ENCODE measurements around the gene ZNF473. TPM values are rescaled to one million over a fixed set of nuclear protein-coding genes. Genes with fewer than 3 reads are reported as not detected.

ZNF473 gene
- total and polyA plus RNA-seq, 2 experiments from 2014 or later = 3.3 to 18.9 TPM

DNA sequence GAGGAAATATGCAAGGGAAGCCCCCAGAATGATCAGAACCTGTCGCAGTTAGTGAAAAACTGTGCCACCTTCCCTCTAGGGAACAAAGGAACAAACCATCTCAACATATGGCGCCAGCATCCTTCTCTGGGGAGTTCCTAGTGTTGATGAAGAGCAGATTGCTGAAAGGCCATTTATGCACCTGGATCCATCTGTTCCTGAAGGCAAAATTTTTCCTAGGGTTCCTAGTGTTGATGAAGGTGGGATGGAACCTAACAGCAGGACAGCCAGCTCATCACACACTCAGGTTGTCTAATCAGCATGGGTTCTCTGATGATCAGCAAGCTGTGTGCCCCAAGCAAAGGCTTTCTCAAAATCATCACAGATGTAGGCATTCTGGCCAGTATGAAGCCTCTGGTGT is 32.6 kb downstream of the ZNF473 start:
- no peak overlapping the region for H3K27ac Mint-ChIP-seq
- H3K36me3 Mint-ChIP-seq (ENCODE audit: low read depth) = peaks cover 24% of the 10 kb centered on the region
- H3K4me3 Mint-ChIP-seq = no peak overlapping the region
- peaks cover 10% of the 10 kb centered on the region for H3K27me3 Mint-ChIP-seq (ENCODE audit: insufficient read depth, low read depth, poor library complexity)
- H3K27ac ChIP-seq (ENCODE audit: low read depth) = no peak overlapping the region
- H3K9me2 ChIP-seq (ENCODE audit: insufficient read depth) = no peaks in the 10 kb centered on the region
- no peaks in the 10 kb centered on the region for H3K4me1 ChIP-seq (ENCODE audit: insufficient read depth)
- no peaks in the 10 kb centered on the region for H3K4me1 Mint-ChIP-seq
- H3K79me2 ChIP-seq (replicated peaks; ENCODE audit: insufficient read depth) = no peaks in the 10 kb centered on the region
- no peak overlapping the region for H2AFZ ChIP-seq
- H4K20me1 ChIP-seq (replicated peaks; ENCODE audit: insufficient read depth) = no peaks in the 10 kb centered on the region
- DNase-seq (ENCODE audit: low spot score) (no peak), ATAC-seq (no peak)
- TF ChIP-seq, protein P1, sequence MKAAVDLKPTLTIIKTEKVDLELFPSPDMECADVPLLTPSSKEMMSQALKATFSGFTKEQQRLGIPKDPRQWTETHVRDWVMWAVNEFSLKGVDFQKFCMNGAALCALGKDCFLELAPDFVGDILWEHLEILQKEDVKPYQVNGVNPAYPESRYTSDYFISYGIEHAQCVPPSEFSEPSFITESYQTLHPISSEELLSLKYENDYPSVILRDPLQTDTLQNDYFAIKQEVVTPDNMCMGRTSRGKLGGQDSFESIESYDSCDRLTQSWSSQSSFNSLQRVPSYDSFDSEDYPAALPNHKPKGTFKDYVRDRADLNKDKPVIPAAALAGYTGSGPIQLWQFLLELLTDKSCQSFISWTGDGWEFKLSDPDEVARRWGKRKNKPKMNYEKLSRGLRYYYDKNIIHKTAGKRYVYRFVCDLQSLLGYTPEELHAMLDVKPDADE (IDR thresholded peaks at IDR 0.05) = no peak
- TF ChIP-seq, protein P2, sequence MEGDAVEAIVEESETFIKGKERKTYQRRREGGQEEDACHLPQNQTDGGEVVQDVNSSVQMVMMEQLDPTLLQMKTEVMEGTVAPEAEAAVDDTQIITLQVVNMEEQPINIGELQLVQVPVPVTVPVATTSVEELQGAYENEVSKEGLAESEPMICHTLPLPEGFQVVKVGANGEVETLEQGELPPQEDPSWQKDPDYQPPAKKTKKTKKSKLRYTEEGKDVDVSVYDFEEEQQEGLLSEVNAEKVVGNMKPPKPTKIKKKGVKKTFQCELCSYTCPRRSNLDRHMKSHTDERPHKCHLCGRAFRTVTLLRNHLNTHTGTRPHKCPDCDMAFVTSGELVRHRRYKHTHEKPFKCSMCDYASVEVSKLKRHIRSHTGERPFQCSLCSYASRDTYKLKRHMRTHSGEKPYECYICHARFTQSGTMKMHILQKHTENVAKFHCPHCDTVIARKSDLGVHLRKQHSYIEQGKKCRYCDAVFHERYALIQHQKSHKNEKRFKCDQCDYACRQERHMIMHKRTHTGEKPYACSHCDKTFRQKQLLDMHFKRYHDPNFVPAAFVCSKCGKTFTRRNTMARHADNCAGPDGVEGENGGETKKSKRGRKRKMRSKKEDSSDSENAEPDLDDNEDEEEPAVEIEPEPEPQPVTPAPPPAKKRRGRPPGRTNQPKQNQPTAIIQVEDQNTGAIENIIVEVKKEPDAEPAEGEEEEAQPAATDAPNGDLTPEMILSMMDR (conservative IDR thresholded peaks at IDR 0.05; ENCODE audit: low read depth in 2 of 2) = no peak
- TF ChIP-seq NANOG (IDR thresholded peaks at IDR 0.05; ENCODE audit: borderline replicate concordance) (no peak), ZNF114 (CRISPR knock-in tag; IDR thresholded peaks at IDR 0.05) (no peak), POLR2AphosphoS5 (IDR thresholded peaks at IDR 0.05; ENCODE audit: low read depth) (no peak)
- H3K4me3 ChIP-seq = no peak overlapping the region
- peaks cover 87% of the 10 kb centered on the region for H3K9me3 Mint-ChIP-seq
- H3K36me3 ChIP-seq (ENCODE audit: insufficient read depth) = no peaks in the 10 kb centered on the region
- H3F3A ChIP-seq (replicated peaks; ENCODE audit: low read depth) = no peaks in the 10 kb centered on the region
- no peak overlapping the region for H3K4me2 ChIP-seq
- H3K27me3 ChIP-seq (ENCODE audit: insufficient read depth) = no peaks in the 10 kb centered on the region

DNA sequence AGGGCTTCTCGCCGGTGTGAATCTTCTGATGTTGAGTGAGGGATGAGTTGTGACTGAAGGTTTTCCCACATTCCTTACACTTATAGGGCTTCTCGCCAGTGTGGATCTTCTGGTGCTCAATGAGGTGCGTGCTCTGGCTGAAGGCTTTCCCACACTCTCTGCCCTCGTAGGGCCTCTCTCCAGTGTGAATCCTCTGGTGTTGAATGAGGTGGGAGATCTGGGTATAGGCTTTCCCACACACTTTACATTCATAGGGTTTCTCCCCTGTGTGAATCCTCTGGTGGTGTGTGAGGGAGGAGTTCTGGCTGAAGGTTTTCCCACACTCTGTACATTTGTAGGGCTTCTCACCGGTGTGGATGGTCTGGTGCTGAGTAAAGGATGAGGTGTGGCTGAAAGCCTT is 33.2 kb downstream of the ZNF473 start:
- no peaks in the 10 kb centered on the region for H3K4me1 Mint-ChIP-seq
- Histone ChIP-seq H3K9me2 (ENCODE audit: insufficient read depth) (no peaks in the 10 kb centered on the region), H3K27me3 (ENCODE audit: insufficient read depth) (no peaks in the 10 kb centered on the region), H3K4me1 (ENCODE audit: insufficient read depth) (no peaks in the 10 kb centered on the region), H4K20me1 (replicated peaks; ENCODE audit: insufficient read depth) (no peaks in the 10 kb centered on the region), H2AFZ (no peak overlapping the region), H3K4me3 (no peak overlapping the region), H3K4me2 (no peak overlapping the region), H3F3A (replicated peaks; ENCODE audit: low read depth) (no peaks in the 10 kb centered on the region), H3K79me2 (replicated peaks; ENCODE audit: insufficient read depth) (no peaks in the 10 kb centered on the region), H3K36me3 (ENCODE audit: insufficient read depth) (no peaks in the 10 kb centered on the region), H3K27ac (ENCODE audit: low read depth) (no peak overlapping the region)
- H3K9me3 Mint-ChIP-seq = peaks cover 84% of the 10 kb centered on the region
- DNase-seq (ENCODE audit: low spot score) = no peak
- H3K4me3 Mint-ChIP-seq = no peak overlapping the region
- no peak for ATAC-seq
- peaks cover 10% of the 10 kb centered on the region for H3K27me3 Mint-ChIP-seq (ENCODE audit: insufficient read depth, low read depth, poor library complexity)
- H3K27ac Mint-ChIP-seq = no peak overlapping the region
- peaks cover 25% of the 10 kb centered on the region for H3K36me3 Mint-ChIP-seq (ENCODE audit: low read depth)
- TF ChIP-seq NANOG (IDR thresholded peaks at IDR 0.05; ENCODE audit: borderline replicate concordance) (no peak), EZH2phosphoT487 (IDR thresholded peaks at IDR 0.05; ENCODE audit: unreplicated experiment) (no peak), ZNF331 (CRISPR knock-in tag; IDR thresholded peaks at IDR 0.05; ENCODE audit: low read depth) (no peak)
- TF ChIP-seq, protein P2 (conservative IDR thresholded peaks at IDR 0.05; ENCODE audit: low read depth in 2 of 2) = no peak
- TF ChIP-seq, protein P3, sequence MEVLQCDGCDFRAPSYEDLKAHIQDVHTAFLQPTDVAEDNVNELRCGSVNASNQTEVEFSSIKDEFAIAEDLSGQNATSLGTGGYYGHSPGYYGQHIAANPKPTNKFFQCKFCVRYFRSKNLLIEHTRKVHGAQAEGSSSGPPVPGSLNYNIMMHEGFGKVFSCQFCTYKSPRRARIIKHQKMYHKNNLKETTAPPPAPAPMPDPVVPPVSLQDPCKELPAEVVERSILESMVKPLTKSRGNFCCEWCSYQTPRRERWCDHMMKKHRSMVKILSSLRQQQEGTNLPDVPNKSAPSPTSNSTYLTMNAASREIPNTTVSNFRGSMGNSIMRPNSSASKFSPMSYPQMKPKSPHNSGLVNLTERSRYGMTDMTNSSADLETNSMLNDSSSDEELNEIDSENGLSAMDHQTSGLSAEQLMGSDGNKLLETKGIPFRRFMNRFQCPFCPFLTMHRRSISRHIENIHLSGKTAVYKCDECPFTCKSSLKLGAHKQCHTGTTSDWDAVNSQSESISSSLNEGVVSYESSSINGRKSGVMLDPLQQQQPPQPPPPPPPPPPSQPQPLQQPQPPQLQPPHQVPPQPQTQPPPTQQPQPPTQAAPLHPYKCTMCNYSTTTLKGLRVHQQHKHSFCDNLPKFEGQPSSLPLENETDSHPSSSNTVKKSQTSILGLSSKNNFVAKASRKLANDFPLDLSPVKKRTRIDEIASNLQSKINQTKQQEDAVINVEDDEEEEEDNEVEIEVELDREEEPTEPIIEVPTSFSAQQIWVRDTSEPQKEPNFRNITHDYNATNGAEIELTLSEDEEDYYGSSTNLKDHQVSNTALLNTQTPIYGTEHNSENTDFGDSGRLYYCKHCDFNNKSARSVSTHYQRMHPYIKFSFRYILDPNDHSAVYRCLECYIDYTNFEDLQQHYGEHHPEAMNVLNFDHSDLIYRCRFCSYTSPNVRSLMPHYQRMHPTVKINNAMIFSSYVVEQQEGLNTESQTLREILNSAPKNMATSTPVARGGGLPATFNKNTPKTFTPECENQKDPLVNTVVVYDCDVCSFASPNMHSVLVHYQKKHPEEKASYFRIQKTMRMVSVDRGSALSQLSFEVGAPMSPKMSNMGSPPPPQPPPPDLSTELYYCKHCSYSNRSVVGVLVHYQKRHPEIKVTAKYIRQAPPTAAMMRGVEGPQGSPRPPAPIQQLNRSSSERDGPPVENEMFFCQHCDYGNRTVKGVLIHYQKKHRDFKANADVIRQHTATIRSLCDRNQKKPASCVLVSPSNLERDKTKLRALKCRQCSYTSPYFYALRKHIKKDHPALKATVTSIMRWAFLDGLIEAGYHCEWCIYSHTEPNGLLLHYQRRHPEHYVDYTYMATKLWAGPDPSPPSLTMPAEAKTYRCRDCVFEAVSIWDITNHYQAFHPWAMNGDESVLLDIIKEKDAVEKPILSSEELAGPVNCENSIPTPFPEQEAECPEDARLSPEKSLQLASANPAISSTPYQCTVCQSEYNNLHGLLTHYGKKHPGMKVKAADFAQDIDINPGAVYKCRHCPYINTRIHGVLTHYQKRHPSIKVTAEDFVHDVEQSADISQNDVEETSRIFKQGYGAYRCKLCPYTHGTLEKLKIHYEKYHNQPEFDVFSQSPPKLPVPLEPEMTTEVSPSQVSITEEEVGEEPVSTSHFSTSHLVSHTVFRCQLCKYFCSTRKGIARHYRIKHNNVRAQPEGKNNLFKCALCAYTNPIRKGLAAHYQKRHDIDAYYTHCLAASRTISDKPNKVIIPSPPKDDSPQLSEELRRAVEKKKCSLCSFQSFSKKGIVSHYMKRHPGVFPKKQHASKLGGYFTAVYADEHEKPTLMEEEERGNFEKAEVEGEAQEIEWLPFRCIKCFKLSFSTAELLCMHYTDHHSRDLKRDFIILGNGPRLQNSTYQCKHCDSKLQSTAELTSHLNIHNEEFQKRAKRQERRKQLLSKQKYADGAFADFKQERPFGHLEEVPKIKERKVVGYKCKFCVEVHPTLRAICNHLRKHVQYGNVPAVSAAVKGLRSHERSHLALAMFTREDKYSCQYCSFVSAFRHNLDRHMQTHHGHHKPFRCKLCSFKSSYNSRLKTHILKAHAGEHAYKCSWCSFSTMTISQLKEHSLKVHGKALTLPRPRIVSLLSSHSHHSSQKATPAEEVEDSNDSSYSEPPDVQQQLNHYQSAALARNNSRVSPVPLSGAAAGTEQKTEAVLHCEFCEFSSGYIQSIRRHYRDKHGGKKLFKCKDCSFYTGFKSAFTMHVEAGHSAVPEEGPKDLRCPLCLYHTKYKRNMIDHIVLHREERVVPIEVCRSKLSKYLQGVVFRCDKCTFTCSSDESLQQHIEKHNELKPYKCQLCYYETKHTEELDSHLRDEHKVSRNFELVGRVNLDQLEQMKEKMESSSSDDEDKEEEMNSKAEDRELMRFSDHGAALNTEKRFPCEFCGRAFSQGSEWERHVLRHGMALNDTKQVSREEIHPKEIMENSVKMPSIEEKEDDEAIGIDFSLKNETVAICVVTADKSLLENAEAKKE (CRISPR knock-in tag; IDR thresholded peaks at IDR 0.05) = no peak
